Fibroblast of mammary gland (primary cell): ENCODE measurements around the gene TMPRSS6.

ENCODE experiments used
- DNase-seq: peaks from one replicate; pipeline ENCODE4 v3.0.0-alpha.2; 2010; ENCODE audit warnings: low read depth
- H3K4me3 ChIP-seq: 2 replicates; pipeline ENCODE4 v1.5.1; 2011; ENCODE audit warnings: low read depth, mild to moderate bottlenecking, low read length, moderate library complexity; ENCODE audit not compliant: control insufficient read depth
- CTCF ChIP-seq: conservative IDR thresholded peaks from 2 replicates; pipeline ENCODE4 v1.5.1; 2011; ENCODE audit warnings: low read depth, low read length, inconsistent platforms; ENCODE audit not compliant: control insufficient read depth, insufficient read depth

TMPRSS6 gene

GRCh38 chr22:37146507-37147180 lies 37.1 kb upstream of the TMPRSS6 start:
- no peak overlapping the region for H3K4me3 ChIP-seq
- TF ChIP-seq CTCF = no peak
- no peak for DNase-seq

GRCh38 chr22:37146051-37146385 lies 36.5 kb upstream of the TMPRSS6 start:
- no peak for DNase-seq
- H3K4me3 ChIP-seq = no peak overlapping the region
- no peak for TF ChIP-seq CTCF

- no peak for DNase-seq
- H3K4me3 ChIP-seq = no peak overlapping the region
- no peak for TF ChIP-seq CTCF
Observed at GRCh38 chr22:37145180-37146050, 35.9 kb upstream of the TMPRSS6 start.

GRCh38 chr22:37144180-37144554 lies 34.7 kb upstream of the TMPRSS6 start:
- H3K4me3 ChIP-seq = no peak overlapping the region
- DNase-seq = no peak
- no peak for TF ChIP-seq CTCF

- no peak for TF ChIP-seq CTCF
- H3K4me3 ChIP-seq = no peak overlapping the region
- no peak for DNase-seq
Observed at GRCh38 chr22:37141971-37142370, 32.5 kb upstream of the TMPRSS6 start.

GRCh38 chr22:37141476-37141875 lies 32.0 kb upstream of the TMPRSS6 start:
- no peak for DNase-seq
- H3K4me3 ChIP-seq = no peak overlapping the region
- TF ChIP-seq CTCF = no peak
